Smooth muscle cell (in vitro differentiated cells): Measurements from ENCODE around the gene MAPK1. TPM values are rescaled to one million over a fixed set of nuclear protein-coding genes. Genes with fewer than 3 reads are reported as not detected.

Experiments used
- DNase-seq: peaks from one replicate; lab custom pipeline; 2025; ENCODE audit not compliant: unreplicated experiment; lab: John Stamatoyannopoulos, UW
- H2AFZ ChIP-seq: fragments of 200-600 bp; sonication (generic); 2 replicates; pipeline ENCODE4 v1.6.0; 2016; ENCODE audit warnings: antibody characterized with exemption, low read depth, mild to moderate bottlenecking
- H3F3A ChIP-seq: fragments of 200-600 bp; sonication (generic); 2 replicates; pipeline ENCODE4 v1.6.0; 2017; ENCODE audit warnings: antibody characterized with exemption, low read depth
- H3K27ac ChIP-seq: fragments of 200-600 bp; sonication (generic); 2 replicates; pipeline ENCODE4 v1.5.1; 2016; ENCODE audit warnings: low read depth, mild to moderate bottlenecking
- H3K27me3 ChIP-seq: fragments of 200-600 bp; sonication (generic); 2 replicates; pipeline ENCODE4 v1.6.1; 2016; ENCODE audit warnings: low read depth, mild to moderate bottlenecking
- H3K36me3 ChIP-seq: fragments of 200-600 bp; sonication (generic); 2 replicates; pipeline ENCODE4 v1.5.1; 2016; ENCODE audit warnings: low read depth
- H3K4me1 ChIP-seq: fragments of 200-600 bp; sonication (generic); 2 replicates; pipeline ENCODE4 v1.5.1; 2016; ENCODE audit warnings: low read depth
- H3K4me2 ChIP-seq: fragments of 200-600 bp; sonication (generic); 2 replicates; pipeline ENCODE4 v1.6.0; 2016; ENCODE audit warnings: mild to moderate bottlenecking
- H3K4me3 ChIP-seq: fragments of 200-600 bp; sonication (generic); 2 replicates; pipeline ENCODE4 v1.5.1; 2016; ENCODE audit warnings: mild to moderate bottlenecking
- H3K79me2 ChIP-seq: fragments of 200-600 bp; sonication (generic); 2 replicates; pipeline ENCODE4 v1.6.0; 2016; ENCODE audit warnings: low read depth, mild to moderate bottlenecking
- H3K9ac ChIP-seq: fragments of 200-600 bp; sonication (generic); 2 replicates; pipeline ENCODE4 v1.6.0; 2016; ENCODE audit warnings: low read depth
- H3K9me3 ChIP-seq: fragments of 200-600 bp; sonication (generic); replicated peaks from 2 replicates; pipeline ENCODE4 v1.5.1; 2016; ENCODE audit warnings: low read depth
- H4K20me1 ChIP-seq: fragments of 200-600 bp; sonication (generic); 2 replicates; pipeline ENCODE4 v1.6.0; 2016; ENCODE audit warnings: low read depth
- WGBS: methylation state at CpG from one replicate; pipeline ENCODE4 v1.1.7; 2016; ENCODE audit warnings: low lambda C conversion rate; 5-methylcytosine and 5-hydroxymethylcytosine counted together
- polyA plus RNA-seq: library from polyadenylated mRNA; unstranded; fragments of >200 nt; fragmentation: Nextera tagmentation; extraction: Ambion mirVana; gene quantifications from 2 replicates; pipeline ENCODE4 v1.2.1, GENCODE V29; 2016
- total RNA-seq: library from RNA; depleted of rRNA; stranded (reverse); fragments of >200 nt; gene quantifications from 2 replicates; pipeline ENCODE4 v1.2.3, GENCODE V29; 2014
- TF ChIP-seq, protein P1 (sequence below): fragments of 200-600 bp; sonication (generic); IDR thresholded peaks from 2 replicates; pipeline ENCODE4 v1.5.1; 2017; ENCODE audit warnings: borderline replicate concordance, mild to moderate bottlenecking, antibody characterized with exemption; ENCODE audit not compliant: insufficient read depth, poor library complexity, severe bottlenecking

MAPK1 gene
- total and polyA plus RNA-seq, 2 experiments from 2014 or later = 57.1 to 62.3 TPM

DNA sequence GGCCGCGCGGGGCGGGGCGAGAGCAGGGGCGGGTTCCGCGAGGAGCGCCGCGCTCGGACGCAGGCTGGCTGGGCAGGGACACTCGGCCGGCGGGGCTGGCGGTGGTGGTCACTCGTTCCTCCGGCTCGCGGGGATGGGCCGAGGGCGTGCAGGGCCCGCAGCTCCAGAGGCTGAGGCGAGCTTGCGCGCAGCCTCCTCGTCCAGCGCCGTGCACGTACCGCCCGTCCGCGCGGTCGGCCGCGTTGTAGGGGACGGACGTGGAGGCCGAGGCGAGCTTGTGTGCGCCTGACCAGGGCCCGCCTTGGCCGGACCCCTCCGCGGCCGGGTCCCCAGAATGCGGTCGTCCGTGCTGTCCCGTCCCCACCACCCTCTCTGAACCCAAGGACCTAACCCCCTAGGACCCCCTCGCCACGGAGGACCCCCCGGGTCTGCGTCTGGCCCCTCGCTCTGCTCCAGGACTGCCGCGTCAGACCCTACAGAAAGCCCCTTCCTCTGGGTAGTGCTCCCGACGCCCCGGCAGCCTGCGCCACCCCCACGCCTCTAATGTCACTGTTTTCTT, 131.3 kb downstream of the MAPK1 start:
- Histone ChIP-seq H3F3A (no peaks in the 10 kb centered on the region), H3K4me1 (peaks cover 13% of the 10 kb centered on the region), H3K9ac (no peak overlapping the region), H4K20me1 (no peaks in the 10 kb centered on the region), H3K27me3 (peaks cover 26% of the 10 kb centered on the region), H3K4me3 (peak overlapping the region; percentile 58), H3K27ac (no peak overlapping the region), H3K79me2 (no peaks in the 10 kb centered on the region), H3K36me3 (no peaks in the 10 kb centered on the region), H3K4me2 (peak overlapping the region; percentile 87), H3K9me3 (no peaks in the 10 kb centered on the region), H2AFZ (no peak overlapping the region)
- DNase-seq = no peak
- TF ChIP-seq, protein P1, sequence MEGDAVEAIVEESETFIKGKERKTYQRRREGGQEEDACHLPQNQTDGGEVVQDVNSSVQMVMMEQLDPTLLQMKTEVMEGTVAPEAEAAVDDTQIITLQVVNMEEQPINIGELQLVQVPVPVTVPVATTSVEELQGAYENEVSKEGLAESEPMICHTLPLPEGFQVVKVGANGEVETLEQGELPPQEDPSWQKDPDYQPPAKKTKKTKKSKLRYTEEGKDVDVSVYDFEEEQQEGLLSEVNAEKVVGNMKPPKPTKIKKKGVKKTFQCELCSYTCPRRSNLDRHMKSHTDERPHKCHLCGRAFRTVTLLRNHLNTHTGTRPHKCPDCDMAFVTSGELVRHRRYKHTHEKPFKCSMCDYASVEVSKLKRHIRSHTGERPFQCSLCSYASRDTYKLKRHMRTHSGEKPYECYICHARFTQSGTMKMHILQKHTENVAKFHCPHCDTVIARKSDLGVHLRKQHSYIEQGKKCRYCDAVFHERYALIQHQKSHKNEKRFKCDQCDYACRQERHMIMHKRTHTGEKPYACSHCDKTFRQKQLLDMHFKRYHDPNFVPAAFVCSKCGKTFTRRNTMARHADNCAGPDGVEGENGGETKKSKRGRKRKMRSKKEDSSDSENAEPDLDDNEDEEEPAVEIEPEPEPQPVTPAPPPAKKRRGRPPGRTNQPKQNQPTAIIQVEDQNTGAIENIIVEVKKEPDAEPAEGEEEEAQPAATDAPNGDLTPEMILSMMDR = no peak
- 16% methylated on average over 48 of the region's 65 CpGs for WGBS

DNA sequence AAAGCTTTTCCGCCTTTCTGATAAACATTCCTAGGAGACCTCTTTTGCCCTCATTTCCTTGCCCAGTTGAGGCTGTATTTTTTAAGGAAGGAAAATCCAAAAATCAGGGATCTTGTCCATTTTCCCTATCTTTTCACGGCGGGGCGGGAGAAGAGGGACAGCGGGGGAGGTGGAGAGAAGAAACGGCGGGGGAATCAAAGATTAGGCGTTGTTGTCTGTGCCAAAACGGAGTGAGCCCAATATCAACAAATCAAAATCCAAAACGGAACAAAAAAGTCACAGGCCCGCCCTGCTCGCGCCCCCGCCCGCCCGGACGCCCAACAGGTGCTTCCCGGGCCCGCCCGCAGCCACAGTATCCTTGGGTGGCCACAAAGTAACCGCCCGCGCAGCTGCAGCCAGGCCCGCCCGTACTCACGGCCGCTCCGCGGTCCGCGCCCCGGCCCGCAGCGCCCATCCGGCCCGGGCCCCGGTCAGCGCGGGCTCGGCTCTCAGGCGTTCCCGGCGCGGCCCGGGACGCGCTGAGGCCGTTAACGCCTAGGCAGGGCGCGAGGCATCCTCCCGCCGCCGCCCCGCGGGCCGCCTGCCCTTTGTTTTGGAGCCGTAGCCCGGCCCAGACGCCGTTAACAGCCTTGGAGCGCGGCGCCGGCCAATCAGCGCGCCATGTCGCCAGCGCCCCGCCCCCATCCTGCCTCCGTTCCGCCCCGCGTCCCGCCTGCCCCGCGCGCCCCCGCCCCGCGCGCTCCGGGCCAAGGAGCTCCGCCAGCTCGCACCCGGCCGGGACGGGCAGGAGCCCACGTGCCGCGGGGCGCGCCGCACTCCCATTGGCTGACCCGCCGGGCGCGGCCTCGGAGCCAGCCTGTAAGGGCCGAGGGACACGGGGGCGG, 132.0 kb downstream of the MAPK1 start, which contains the start of gene YPEL1:
YPEL1 (minus strand) TSS at position 595 of the 884 bp plus-strand sequence. CDS start 25,050 bp downstream, outside the sequence.
- Histone ChIP-seq H3K9ac (no peak within 1 kb of the TSS), H3K4me3 (peak within 1 kb of the TSS; percentile 58), H3K4me1 (peaks cover 13% of the 10 kb centered on the region), H4K20me1 (no peaks in the 10 kb centered on the region), H3K27me3 (peaks cover 24% of the 10 kb centered on the region), H3K4me2 (peak within 1 kb of the TSS; percentile 89), H3K79me2 (no peaks in the 10 kb centered on the region), H3K36me3 (no peaks in the 10 kb centered on the region), H2AFZ (peak within 1 kb of the TSS; percentile 55), H3K27ac (no peak within 1 kb of the TSS), H3K9me3 (no peaks in the 10 kb centered on the region), H3F3A (no peaks in the 10 kb centered on the region)
- 1% methylated on average over 27 of the region's 102 CpGs for WGBS
- TF ChIP-seq, protein P1 = no peak
- DNase-seq = peak; percentile 83

DNA sequence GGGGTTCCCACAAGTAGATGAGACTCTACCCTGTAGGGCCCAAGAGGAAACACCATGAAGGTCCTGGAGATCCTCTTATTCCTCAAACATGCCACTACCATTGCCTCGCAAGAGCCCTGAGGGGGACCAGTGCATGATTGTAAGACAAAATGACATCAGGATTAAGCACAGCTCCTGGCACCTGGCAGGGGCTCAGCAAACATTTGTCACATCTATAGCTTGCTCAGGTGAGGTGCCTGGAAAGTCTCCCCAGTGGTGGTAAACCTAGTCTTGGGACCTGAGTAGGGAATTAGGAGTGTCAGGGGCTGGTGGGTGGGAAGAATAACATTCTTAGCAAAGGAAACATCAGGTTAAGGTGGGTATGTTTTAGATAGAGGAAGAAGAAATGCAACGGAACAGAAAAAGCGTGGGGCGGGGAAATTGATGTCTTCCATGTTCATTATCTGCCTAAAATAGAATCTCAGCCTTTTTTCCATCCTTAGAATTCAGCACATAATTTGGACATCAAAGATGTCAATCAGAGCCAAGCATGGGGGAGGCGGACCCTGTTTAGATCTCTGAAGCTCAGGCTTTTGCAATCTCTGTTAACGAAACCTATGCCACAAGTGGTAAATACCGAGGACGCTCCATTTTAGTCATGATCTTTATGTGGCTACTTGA, 132.8 kb downstream of the MAPK1 start:
- Histone ChIP-seq H3K9ac (no peak overlapping the region), H3K9me3 (no peaks in the 10 kb centered on the region), H4K20me1 (no peaks in the 10 kb centered on the region), H3F3A (no peaks in the 10 kb centered on the region), H3K27ac (no peak overlapping the region), H3K4me2 (peak overlapping the region; percentile 89), H3K4me1 (peaks cover 13% of the 10 kb centered on the region), H3K36me3 (no peaks in the 10 kb centered on the region), H2AFZ (peak overlapping the region; percentile 55), H3K27me3 (peaks cover 21% of the 10 kb centered on the region), H3K4me3 (peak overlapping the region; percentile 58), H3K79me2 (no peaks in the 10 kb centered on the region)
- TF ChIP-seq, protein P1 = no peak
- WGBS = 46% methylated on average over 8 of the region's 8 CpGs
- no peak for DNase-seq
